ENCODE measurements around the gene PSMD9.
"Not testable (repeated sequence)": the region's sequence is repeated elsewhere in the genome, so short reads cannot be mapped to it uniquely, and the experiment has no call there.

PSMD9 gene

GRCh38 chr12:121883315-121883660 is 5.3 kb upstream of the PSMD9 start:
- H2AK5ac ChIP-seq (ENCODE audit: low read length, severe bottlenecking), result no peak overlapping the region
- H2BK120ac ChIP-seq (ENCODE audit: low read depth, low read length), result no peak overlapping the region
- no peaks in the 10 kb centered on the region for H3K36me3 ChIP-seq (ENCODE audit: control insufficient read depth in 1 of 2, insufficient read depth in 2 of 2, low read depth in 1 of 2, low read length in 2 of 2)
- H2BK15ac ChIP-seq (ENCODE audit: low read depth, poor library complexity, severe bottlenecking), result no peak overlapping the region
- peak overlapping the region; percentile 43 for H4K8ac ChIP-seq (ENCODE audit: low read length)
- no peak overlapping the region for H2BK5ac ChIP-seq (ENCODE audit: low read depth, low read length, poor library complexity, severe bottlenecking)
- H4K91ac ChIP-seq (ENCODE audit: low read length), result no peak overlapping the region
- H3K23ac ChIP-seq (ENCODE audit: low read length in 2 of 2), result no peak overlapping the region
- DNase-seq, result no peak
- H3K27ac ChIP-seq (ENCODE audit: low read length, poor library complexity, severe bottlenecking), result no peak overlapping the region
- H3K9ac ChIP-seq (ENCODE audit: low read length), result no peak overlapping the region
- H2AFZ ChIP-seq (ENCODE audit: low read depth, low read length), result no peak overlapping the region
- no peak overlapping the region for H3K4ac ChIP-seq (ENCODE audit: low read depth in 1 of 2, low read length in 2 of 2)
- H2BK12ac ChIP-seq (ENCODE audit: low read length in 2 of 2), result no peak overlapping the region
- 75% methylated on average over 3 of the region's 4 CpGs for WGBS
- no peaks in the 10 kb centered on the region for H3K27me3 ChIP-seq (ENCODE audit: control insufficient read depth in 1 of 2, insufficient read depth in 1 of 2, low read length in 2 of 2)
- no peaks in the 10 kb centered on the region for H3K79me1 ChIP-seq (replicated peaks; ENCODE audit: low read length, poor library complexity, severe bottlenecking)
- no peaks in the 10 kb centered on the region for H3K9me3 ChIP-seq (ENCODE audit: control insufficient read depth, low read length)
- H3K4me1 ChIP-seq (ENCODE audit: control insufficient read depth, insufficient read depth, low read depth, low read length), result no peaks in the 10 kb centered on the region
- no peak overlapping the region for H3K14ac ChIP-seq (ENCODE audit: low read length in 2 of 2)
- H3K18ac ChIP-seq (ENCODE audit: low read depth in 1 of 2, low read length in 2 of 2), result no peak overlapping the region
- H3K4me3 ChIP-seq (ENCODE audit: insufficient read depth in 1 of 2, low read depth in 1 of 2, low read length in 2 of 2), result no peak overlapping the region
- H3K4me2 ChIP-seq (ENCODE audit: low read length, poor library complexity, severe bottlenecking), result no peak overlapping the region

- H3K14ac ChIP-seq (ENCODE audit: low read length in 2 of 2), result not testable (repeated sequence)
Observed at GRCh38 chr12:121885129-121885528, 3.5 kb upstream of the PSMD9 start.

GRCh38 chr12:121888083-121888477 is 510 bp upstream of the PSMD9 start:
- Histone ChIP-seq H3K36me3 (ENCODE audit: control insufficient read depth in 1 of 2, insufficient read depth in 2 of 2, low read depth in 1 of 2, low read length in 2 of 2) (peaks cover 11 to 17% of the 10 kb centered on the region in 2 experiments), H3K9ac (ENCODE audit: low read length) (peak overlapping the region; percentile 97), H3K14ac (ENCODE audit: low read length in 2 of 2) (no peak overlapping the region), H3K27me3 (ENCODE audit: control insufficient read depth in 1 of 2, insufficient read depth in 1 of 2, low read length in 2 of 2) (no peaks in the 10 kb centered on the region), H2BK5ac (ENCODE audit: low read depth, low read length, poor library complexity, severe bottlenecking) (no peak overlapping the region), H3K79me1 (replicated peaks; ENCODE audit: low read length, poor library complexity, severe bottlenecking) (peaks cover 3% of the 10 kb centered on the region), H3K4ac (ENCODE audit: low read depth in 1 of 2, low read length in 2 of 2) (peak overlapping the region in 1 of 2 experiments; percentile 77), H3K18ac (ENCODE audit: low read depth in 1 of 2, low read length in 2 of 2) (peak overlapping the region; percentile 72 to 77), H3K23ac (ENCODE audit: low read length in 2 of 2) (no peak overlapping the region), H3K27ac (ENCODE audit: low read length, poor library complexity, severe bottlenecking) (peak overlapping the region; percentile 62), H3K9me3 (ENCODE audit: control insufficient read depth, low read length) (no peaks in the 10 kb centered on the region), H2AFZ (ENCODE audit: low read depth, low read length) (peak overlapping the region; percentile 46), H3K4me2 (ENCODE audit: low read length, poor library complexity, severe bottlenecking) (peak overlapping the region; percentile 66), H4K8ac (ENCODE audit: low read length) (peak overlapping the region; percentile 98), H2BK15ac (ENCODE audit: low read depth, poor library complexity, severe bottlenecking) (no peak overlapping the region), H2BK120ac (ENCODE audit: low read depth, low read length) (no peak overlapping the region), H4K91ac (ENCODE audit: low read length) (peak overlapping the region; percentile 48), H3K4me3 (ENCODE audit: insufficient read depth in 1 of 2, low read depth in 1 of 2, low read length in 2 of 2) (peak overlapping the region; percentile 86 to 87), H3K4me1 (ENCODE audit: control insufficient read depth, insufficient read depth, low read depth, low read length) (peaks cover 7% of the 10 kb centered on the region), H2BK12ac (ENCODE audit: low read length in 2 of 2) (no peak overlapping the region), H2AK5ac (ENCODE audit: low read length, severe bottlenecking) (peak overlapping the region; percentile 75)
- 56% methylated on average over 5 of the region's 6 CpGs for WGBS
- no peak for DNase-seq

More at GRCh38 chr12:121885129-121885528, 3.5 kb upstream of the PSMD9 start:
- not testable (repeated sequence) for H3K4me3 ChIP-seq (ENCODE audit: insufficient read depth in 1 of 2, low read depth in 1 of 2, low read length in 2 of 2); H2BK5ac ChIP-seq (ENCODE audit: low read depth, low read length, poor library complexity, severe bottlenecking); H2BK12ac ChIP-seq (ENCODE audit: low read length in 2 of 2); H3K79me1 ChIP-seq (replicated peaks; ENCODE audit: low read length, poor library complexity, severe bottlenecking); H2AK5ac ChIP-seq (ENCODE audit: low read length, severe bottlenecking); H3K9ac ChIP-seq (ENCODE audit: low read length); H2BK120ac ChIP-seq (ENCODE audit: low read depth, low read length); H4K8ac ChIP-seq (ENCODE audit: low read length); H3K23ac ChIP-seq (ENCODE audit: low read length in 2 of 2); H2BK15ac ChIP-seq (ENCODE audit: low read depth, poor library complexity, severe bottlenecking); H3K27me3 ChIP-seq (ENCODE audit: control insufficient read depth in 1 of 2, insufficient read depth in 1 of 2, low read length in 2 of 2); H3K18ac ChIP-seq (ENCODE audit: low read depth in 1 of 2, low read length in 2 of 2); H3K4me1 ChIP-seq (ENCODE audit: control insufficient read depth, insufficient read depth, low read depth, low read length); H3K27ac ChIP-seq (ENCODE audit: low read length, poor library complexity, severe bottlenecking); H3K9me3 ChIP-seq (ENCODE audit: control insufficient read depth, low read length); H4K91ac ChIP-seq (ENCODE audit: low read length); H3K4me2 ChIP-seq (ENCODE audit: low read length, poor library complexity, severe bottlenecking); H3K36me3 ChIP-seq (ENCODE audit: control insufficient read depth in 1 of 2, insufficient read depth in 2 of 2, low read depth in 1 of 2, low read length in 2 of 2); H2AFZ ChIP-seq (ENCODE audit: low read depth, low read length); H3K4ac ChIP-seq (ENCODE audit: low read depth in 1 of 2, low read length in 2 of 2)
- WGBS, result 72% methylated on average over 11 of the region's 11 CpGs
- DNase-seq, result peak; percentile 54

DNA sequence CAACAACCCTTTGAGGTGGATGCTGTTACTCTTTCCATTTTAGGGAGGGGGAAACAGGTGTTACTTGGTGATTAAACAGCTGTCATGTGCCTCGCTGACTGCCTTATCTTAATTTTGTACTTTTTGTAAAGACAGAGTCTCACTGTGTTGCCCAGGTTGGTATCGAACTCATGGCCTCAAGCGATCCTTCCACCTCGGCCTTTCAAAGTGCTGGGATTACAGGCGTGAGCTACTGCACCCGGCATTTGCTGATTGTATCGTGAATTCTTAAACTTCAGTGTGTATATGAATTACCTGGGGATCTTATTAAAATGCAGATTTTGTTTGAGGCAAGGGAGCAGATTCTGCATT is 659 bp downstream of the PSMD9 start:
- Histone ChIP-seq H3K23ac (ENCODE audit: low read length in 2 of 2) (no peak overlapping the region), H2AK5ac (ENCODE audit: low read length, severe bottlenecking) (no peak overlapping the region), H3K79me1 (replicated peaks; ENCODE audit: low read length, poor library complexity, severe bottlenecking) (peaks cover 8% of the 10 kb centered on the region), H3K9ac (ENCODE audit: low read length) (peak overlapping the region; percentile 97), H3K9me3 (ENCODE audit: control insufficient read depth, low read length) (no peaks in the 10 kb centered on the region), H3K4me1 (ENCODE audit: control insufficient read depth, insufficient read depth, low read depth, low read length) (peaks cover 16% of the 10 kb centered on the region), H2BK12ac (ENCODE audit: low read length in 2 of 2) (no peak overlapping the region), H2BK15ac (ENCODE audit: low read depth, poor library complexity, severe bottlenecking) (no peak overlapping the region), H4K8ac (ENCODE audit: low read length) (no peak overlapping the region), H3K27me3 (ENCODE audit: control insufficient read depth in 1 of 2, insufficient read depth in 1 of 2, low read length in 2 of 2) (no peaks in the 10 kb centered on the region), H3K4ac (ENCODE audit: low read depth in 1 of 2, low read length in 2 of 2) (no peak overlapping the region), H3K27ac (ENCODE audit: low read length, poor library complexity, severe bottlenecking) (peak overlapping the region; percentile 95), H2BK120ac (ENCODE audit: low read depth, low read length) (no peak overlapping the region), H2BK5ac (ENCODE audit: low read depth, low read length, poor library complexity, severe bottlenecking) (no peak overlapping the region), H3K4me2 (ENCODE audit: low read length, poor library complexity, severe bottlenecking) (peak overlapping the region; percentile 64), H3K4me3 (ENCODE audit: insufficient read depth in 1 of 2, low read depth in 1 of 2, low read length in 2 of 2) (peak overlapping the region; percentile 86 to 87), H3K18ac (ENCODE audit: low read depth in 1 of 2, low read length in 2 of 2) (peak overlapping the region in 1 of 2 experiments; percentile 99), H3K36me3 (ENCODE audit: control insufficient read depth in 1 of 2, insufficient read depth in 2 of 2, low read depth in 1 of 2, low read length in 2 of 2) (peaks cover 16 to 19% of the 10 kb centered on the region in 2 experiments), H2AFZ (ENCODE audit: low read depth, low read length) (no peak overlapping the region), H3K14ac (ENCODE audit: low read length in 2 of 2) (peak overlapping the region in 1 of 2 experiments; percentile 2), H4K91ac (ENCODE audit: low read length) (no peak overlapping the region)
- WGBS, result 14% methylated on average over 7 of the region's 7 CpGs
- no peak for DNase-seq

All from mesenchymal stem cell (in vitro differentiated cells and primary cell).